Ovary (tissue), 3 donors: Measurements from ENCODE around the gene KAT8.

ENCODE experiments used
- POLR2A ChIP-seq: fragments of 450-650 bp; IDR thresholded peaks from one replicate; pipeline ENCODE4 v1.6.1; 2017; ENCODE audit warnings: antibody characterized with exemption, mild to moderate bottlenecking, moderate library complexity
- TF ChIP-seq, protein P1 (sequence below), 3 donors: fragments of 450-650 bp in 2 of 3; fragments of 200-600 bp in 1 of 3; IDR thresholded peaks; one replicate each; pipeline versions ENCODE4 v1.5.1 to v1.8.0; 2016 to 2022; ENCODE audit warnings: antibody characterized with exemption in 3 of 3, mild to moderate bottlenecking in 1 of 3
- donor health status: DM: no; HTN: no; CAD: no.

DNA sequence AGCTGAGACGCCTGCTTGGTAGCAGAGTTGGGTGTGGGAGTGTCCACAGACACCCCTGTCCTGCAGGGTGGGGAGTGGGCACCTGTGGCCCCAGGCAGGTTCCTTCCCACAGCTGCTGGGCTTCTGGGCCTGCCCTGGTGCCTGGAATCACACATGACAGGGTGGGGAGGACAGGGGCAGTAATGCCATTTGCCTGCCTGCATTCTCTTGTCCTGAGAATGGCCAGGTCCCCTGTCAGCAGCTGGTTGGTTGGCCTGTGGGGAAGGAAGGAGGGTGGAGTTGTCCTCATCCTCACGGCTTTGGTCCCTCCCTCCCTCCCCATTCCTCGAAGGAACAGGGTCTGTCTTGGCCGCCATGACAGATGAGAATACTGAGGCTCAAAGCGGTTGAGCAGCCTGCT lies 33.9 kb upstream of the KAT8 start:
- TF ChIP-seq, protein P1, sequence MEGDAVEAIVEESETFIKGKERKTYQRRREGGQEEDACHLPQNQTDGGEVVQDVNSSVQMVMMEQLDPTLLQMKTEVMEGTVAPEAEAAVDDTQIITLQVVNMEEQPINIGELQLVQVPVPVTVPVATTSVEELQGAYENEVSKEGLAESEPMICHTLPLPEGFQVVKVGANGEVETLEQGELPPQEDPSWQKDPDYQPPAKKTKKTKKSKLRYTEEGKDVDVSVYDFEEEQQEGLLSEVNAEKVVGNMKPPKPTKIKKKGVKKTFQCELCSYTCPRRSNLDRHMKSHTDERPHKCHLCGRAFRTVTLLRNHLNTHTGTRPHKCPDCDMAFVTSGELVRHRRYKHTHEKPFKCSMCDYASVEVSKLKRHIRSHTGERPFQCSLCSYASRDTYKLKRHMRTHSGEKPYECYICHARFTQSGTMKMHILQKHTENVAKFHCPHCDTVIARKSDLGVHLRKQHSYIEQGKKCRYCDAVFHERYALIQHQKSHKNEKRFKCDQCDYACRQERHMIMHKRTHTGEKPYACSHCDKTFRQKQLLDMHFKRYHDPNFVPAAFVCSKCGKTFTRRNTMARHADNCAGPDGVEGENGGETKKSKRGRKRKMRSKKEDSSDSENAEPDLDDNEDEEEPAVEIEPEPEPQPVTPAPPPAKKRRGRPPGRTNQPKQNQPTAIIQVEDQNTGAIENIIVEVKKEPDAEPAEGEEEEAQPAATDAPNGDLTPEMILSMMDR (IDR thresholded peaks at IDR 0.05) = no peak
- TF ChIP-seq POLR2A = no peak
